ENCODE measurements around the gene AP1G1.

DNA sequence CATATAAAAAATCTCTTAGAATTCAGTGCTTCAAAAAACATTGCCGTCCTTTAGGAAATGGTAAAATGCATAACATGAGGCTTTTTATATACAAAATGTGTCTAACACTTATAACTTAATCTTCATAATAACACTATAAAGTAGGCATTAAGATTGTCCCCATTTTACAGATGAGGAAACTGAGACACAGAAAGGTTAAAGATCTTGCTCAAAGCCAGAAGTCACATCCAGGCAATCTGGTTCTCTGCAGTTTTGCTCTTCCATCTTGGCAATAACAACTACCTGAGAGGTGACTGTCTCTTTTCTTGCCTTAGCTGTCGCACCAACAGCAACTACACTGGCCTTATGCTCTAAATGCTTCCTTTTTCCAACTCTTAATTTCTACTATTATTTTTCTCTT lies 24.5 kb downstream of the AP1G1 start:
- TF ChIP-seq POLR2A (IDR thresholded peaks at IDR 0.05), result no peak
- TF ChIP-seq, protein P1, sequence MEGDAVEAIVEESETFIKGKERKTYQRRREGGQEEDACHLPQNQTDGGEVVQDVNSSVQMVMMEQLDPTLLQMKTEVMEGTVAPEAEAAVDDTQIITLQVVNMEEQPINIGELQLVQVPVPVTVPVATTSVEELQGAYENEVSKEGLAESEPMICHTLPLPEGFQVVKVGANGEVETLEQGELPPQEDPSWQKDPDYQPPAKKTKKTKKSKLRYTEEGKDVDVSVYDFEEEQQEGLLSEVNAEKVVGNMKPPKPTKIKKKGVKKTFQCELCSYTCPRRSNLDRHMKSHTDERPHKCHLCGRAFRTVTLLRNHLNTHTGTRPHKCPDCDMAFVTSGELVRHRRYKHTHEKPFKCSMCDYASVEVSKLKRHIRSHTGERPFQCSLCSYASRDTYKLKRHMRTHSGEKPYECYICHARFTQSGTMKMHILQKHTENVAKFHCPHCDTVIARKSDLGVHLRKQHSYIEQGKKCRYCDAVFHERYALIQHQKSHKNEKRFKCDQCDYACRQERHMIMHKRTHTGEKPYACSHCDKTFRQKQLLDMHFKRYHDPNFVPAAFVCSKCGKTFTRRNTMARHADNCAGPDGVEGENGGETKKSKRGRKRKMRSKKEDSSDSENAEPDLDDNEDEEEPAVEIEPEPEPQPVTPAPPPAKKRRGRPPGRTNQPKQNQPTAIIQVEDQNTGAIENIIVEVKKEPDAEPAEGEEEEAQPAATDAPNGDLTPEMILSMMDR (IDR thresholded peaks at IDR 0.05), result no peak

Data from right lobe of liver (tissue), 4 donors.